ENCODE results near the gene PDZD2.

GRCh38 chr5:31990081-31990650 is 351.2 kb downstream of the PDZD2 start:
- TF ChIP-seq, protein P1, sequence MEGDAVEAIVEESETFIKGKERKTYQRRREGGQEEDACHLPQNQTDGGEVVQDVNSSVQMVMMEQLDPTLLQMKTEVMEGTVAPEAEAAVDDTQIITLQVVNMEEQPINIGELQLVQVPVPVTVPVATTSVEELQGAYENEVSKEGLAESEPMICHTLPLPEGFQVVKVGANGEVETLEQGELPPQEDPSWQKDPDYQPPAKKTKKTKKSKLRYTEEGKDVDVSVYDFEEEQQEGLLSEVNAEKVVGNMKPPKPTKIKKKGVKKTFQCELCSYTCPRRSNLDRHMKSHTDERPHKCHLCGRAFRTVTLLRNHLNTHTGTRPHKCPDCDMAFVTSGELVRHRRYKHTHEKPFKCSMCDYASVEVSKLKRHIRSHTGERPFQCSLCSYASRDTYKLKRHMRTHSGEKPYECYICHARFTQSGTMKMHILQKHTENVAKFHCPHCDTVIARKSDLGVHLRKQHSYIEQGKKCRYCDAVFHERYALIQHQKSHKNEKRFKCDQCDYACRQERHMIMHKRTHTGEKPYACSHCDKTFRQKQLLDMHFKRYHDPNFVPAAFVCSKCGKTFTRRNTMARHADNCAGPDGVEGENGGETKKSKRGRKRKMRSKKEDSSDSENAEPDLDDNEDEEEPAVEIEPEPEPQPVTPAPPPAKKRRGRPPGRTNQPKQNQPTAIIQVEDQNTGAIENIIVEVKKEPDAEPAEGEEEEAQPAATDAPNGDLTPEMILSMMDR (conservative IDR thresholded peaks at IDR 0.05; ENCODE audit: low read depth in 2 of 2) = no peak
- TF ChIP-seq POLR2AphosphoS5 (IDR thresholded peaks at IDR 0.05; ENCODE audit: low read depth) (no peak), EZH2 (IDR thresholded peaks at IDR 0.05; ENCODE audit: low read depth, unreplicated experiment) (no peak), EZH2phosphoT487 (IDR thresholded peaks at IDR 0.05; ENCODE audit: unreplicated experiment) (no peak), JUNB (IDR thresholded peaks at IDR 0.05; ENCODE audit: unreplicated experiment) (no peak), NANOG (IDR thresholded peaks at IDR 0.05; ENCODE audit: borderline replicate concordance) (no peak), ETS1 (IDR thresholded peaks at IDR 0.05) (no peak), CREB1 (CRISPR knock-in tag; IDR thresholded peaks at IDR 0.05; ENCODE audit: low read depth) (no peak), STAT1 (IDR thresholded peaks at IDR 0.05; ENCODE audit: unreplicated experiment) (no peak), ZNF462 (CRISPR knock-in tag; IDR thresholded peaks at IDR 0.05) (no peak)
- TF ChIP-seq, protein P2, sequence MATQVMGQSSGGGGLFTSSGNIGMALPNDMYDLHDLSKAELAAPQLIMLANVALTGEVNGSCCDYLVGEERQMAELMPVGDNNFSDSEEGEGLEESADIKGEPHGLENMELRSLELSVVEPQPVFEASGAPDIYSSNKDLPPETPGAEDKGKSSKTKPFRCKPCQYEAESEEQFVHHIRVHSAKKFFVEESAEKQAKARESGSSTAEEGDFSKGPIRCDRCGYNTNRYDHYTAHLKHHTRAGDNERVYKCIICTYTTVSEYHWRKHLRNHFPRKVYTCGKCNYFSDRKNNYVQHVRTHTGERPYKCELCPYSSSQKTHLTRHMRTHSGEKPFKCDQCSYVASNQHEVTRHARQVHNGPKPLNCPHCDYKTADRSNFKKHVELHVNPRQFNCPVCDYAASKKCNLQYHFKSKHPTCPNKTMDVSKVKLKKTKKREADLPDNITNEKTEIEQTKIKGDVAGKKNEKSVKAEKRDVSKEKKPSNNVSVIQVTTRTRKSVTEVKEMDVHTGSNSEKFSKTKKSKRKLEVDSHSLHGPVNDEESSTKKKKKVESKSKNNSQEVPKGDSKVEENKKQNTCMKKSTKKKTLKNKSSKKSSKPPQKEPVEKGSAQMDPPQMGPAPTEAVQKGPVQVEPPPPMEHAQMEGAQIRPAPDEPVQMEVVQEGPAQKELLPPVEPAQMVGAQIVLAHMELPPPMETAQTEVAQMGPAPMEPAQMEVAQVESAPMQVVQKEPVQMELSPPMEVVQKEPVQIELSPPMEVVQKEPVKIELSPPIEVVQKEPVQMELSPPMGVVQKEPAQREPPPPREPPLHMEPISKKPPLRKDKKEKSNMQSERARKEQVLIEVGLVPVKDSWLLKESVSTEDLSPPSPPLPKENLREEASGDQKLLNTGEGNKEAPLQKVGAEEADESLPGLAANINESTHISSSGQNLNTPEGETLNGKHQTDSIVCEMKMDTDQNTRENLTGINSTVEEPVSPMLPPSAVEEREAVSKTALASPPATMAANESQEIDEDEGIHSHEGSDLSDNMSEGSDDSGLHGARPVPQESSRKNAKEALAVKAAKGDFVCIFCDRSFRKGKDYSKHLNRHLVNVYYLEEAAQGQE (IDR thresholded peaks at IDR 0.05; ENCODE audit: unreplicated experiment) = no peak

All from GM23338 (cell line).